ENCODE measurements around the gene MED10. TPM values are rescaled to one million over a fixed set of nuclear protein-coding genes. Genes with fewer than 3 reads are reported as not detected.

MED10 gene
- total and polyA plus RNA-seq, 2 of the 4 experiments (the other 2 are of a cell fraction), result 9.1 to 60.0 TPM

DNA sequence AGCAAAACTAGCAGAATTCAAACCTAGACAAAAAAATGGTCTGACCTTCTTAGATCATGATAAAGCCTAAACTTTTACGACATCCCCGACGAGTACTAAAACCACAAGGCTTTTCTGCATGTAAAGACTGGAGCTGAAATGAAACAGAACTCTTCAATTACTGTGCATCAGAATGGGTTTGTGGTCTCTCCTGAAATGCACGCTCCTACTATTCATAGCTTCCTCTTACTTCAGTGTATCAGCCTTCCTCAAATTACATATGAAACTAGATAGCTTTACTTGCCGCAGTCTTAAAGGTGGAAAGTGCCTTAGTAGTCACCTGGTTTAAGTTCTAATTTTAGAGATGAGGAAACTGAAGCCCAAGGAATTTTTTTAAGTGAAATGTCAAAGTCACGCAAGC, 24.6 kb upstream of the MED10 start:
- Histone ChIP-seq H3K18ac (ENCODE audit: low read depth, low read length) (no peak overlapping the region), H3K14ac (replicated peaks; ENCODE audit: low read depth, low read length) (no peak overlapping the region), H2BK5ac (ENCODE audit: low read depth, low read length, poor library complexity, severe bottlenecking) (no peak overlapping the region), H4K8ac (ENCODE audit: low read depth in 2 of 2, low read length in 2 of 2) (no peak overlapping the region), H2BK20ac (ENCODE audit: low read depth, low read length) (no peak overlapping the region), H2AK9ac (replicated peaks; ENCODE audit: low read depth, low read length, poor library complexity) (no peak overlapping the region), H2AK5ac (ENCODE audit: low read depth, low read length) (no peak overlapping the region), H3K4me3 (ENCODE audit: insufficient read depth, low read depth, low read length) (no peak overlapping the region), H3K79me1 (ENCODE audit: low read depth in 1 of 2, low read length in 2 of 2) (no peaks in the 10 kb centered on the region), H4K5ac (ENCODE audit: low read depth, low read length) (no peak overlapping the region), H4K91ac (ENCODE audit: insufficient read depth, low read depth, low read length) (no peak overlapping the region), H3K4ac (ENCODE audit: low read depth, low read length) (no peak overlapping the region), H4K20me1 (ENCODE audit: insufficient read depth, low read length) (no peaks in the 10 kb centered on the region), H3K27ac (ENCODE audit: insufficient read depth, low read length) (no peak overlapping the region), H2BK120ac (ENCODE audit: low read depth, low read length) (no peak overlapping the region), H3K23ac (ENCODE audit: low read depth, low read length) (no peak overlapping the region), H3K9me3 (ENCODE audit: control insufficient read depth, insufficient read depth, low read length) (no peaks in the 10 kb centered on the region), H3K56ac (ENCODE audit: extremely low read depth, insufficient read depth, low read length) (no peak overlapping the region), H3K27me3 (ENCODE audit: control insufficient read depth, insufficient read depth, low read length) (no peaks in the 10 kb centered on the region), H3K9ac (ENCODE audit: low read depth, low read length) (no peak overlapping the region), H3K9me1 (ENCODE audit: insufficient read depth, low read length) (no peaks in the 10 kb centered on the region), H3K36me3 (ENCODE audit: control insufficient read depth, insufficient read depth, low read length) (no peaks in the 10 kb centered on the region), H2BK15ac (ENCODE audit: low read depth, low read length) (no peak overlapping the region), H3K4me2 (ENCODE audit: low read depth, low read length) (no peak overlapping the region), H2AFZ (replicated peaks; ENCODE audit: low read length, poor library complexity) (no peak overlapping the region), H3K4me1 (ENCODE audit: control insufficient read depth, insufficient read depth, low read length) (no peaks in the 10 kb centered on the region)
- intact Hi-C loops (cut with micrococcal nuclease) (no loop called here), dilution Hi-C loops (cut with HindIII; ENCODE audit: low sequenced_read_pairs, unreplicated experiment) (no loop called here), in situ Hi-C loops (cut with MboI; ENCODE audit: low sequenced_read_pairs) (no loop called here)
- no CpG with 5 or more reads among the region's 6 CpGs for WGBS, 2 experiments (ENCODE audit: extremely low coverage in 2 of 2, insufficient read length in 1 of 2)
- ChIA-PET CTCF (interaction anchor here (0.5 kb wide), 1 partner anchor 15 kb away, joined by 3 read pairs; no protein-coding TSS in a partner anchor), POLR2A (ENCODE audit: unreplicated experiment) (no interaction called here)
- ATAC-seq (ENCODE audit: low read depth) (no peak), DNase-seq (no peak)
- BruUV-seq (replicated peaks), result no TSS peak
- TF ChIP-seq MAZ (IDR thresholded peaks at IDR 0.05; ENCODE audit: borderline replicate concordance, low read depth, low read length), result no peak
- TF ChIP-seq RAD21 (IDR thresholded peaks at IDR 0.05; ENCODE audit: low read length), result no peak
- TF ChIP-seq CEBPB (IDR thresholded peaks at IDR 0.05; ENCODE audit: low read depth, low read length), result no peak
- no peak for TF ChIP-seq CHD1 (IDR thresholded peaks at IDR 0.05; ENCODE audit: low read depth, low read length)
- no peak for TF ChIP-seq RCOR1 (IDR thresholded peaks at IDR 0.05; ENCODE audit: insufficient replicate concordance, low read length)
- TF ChIP-seq BHLHE40 (IDR thresholded peaks at IDR 0.05; ENCODE audit: low read depth, low read length), result no peak
- TF ChIP-seq, protein P1, sequence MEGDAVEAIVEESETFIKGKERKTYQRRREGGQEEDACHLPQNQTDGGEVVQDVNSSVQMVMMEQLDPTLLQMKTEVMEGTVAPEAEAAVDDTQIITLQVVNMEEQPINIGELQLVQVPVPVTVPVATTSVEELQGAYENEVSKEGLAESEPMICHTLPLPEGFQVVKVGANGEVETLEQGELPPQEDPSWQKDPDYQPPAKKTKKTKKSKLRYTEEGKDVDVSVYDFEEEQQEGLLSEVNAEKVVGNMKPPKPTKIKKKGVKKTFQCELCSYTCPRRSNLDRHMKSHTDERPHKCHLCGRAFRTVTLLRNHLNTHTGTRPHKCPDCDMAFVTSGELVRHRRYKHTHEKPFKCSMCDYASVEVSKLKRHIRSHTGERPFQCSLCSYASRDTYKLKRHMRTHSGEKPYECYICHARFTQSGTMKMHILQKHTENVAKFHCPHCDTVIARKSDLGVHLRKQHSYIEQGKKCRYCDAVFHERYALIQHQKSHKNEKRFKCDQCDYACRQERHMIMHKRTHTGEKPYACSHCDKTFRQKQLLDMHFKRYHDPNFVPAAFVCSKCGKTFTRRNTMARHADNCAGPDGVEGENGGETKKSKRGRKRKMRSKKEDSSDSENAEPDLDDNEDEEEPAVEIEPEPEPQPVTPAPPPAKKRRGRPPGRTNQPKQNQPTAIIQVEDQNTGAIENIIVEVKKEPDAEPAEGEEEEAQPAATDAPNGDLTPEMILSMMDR (conservative IDR thresholded peaks at IDR 0.05; ENCODE audit: low read depth, low read length), result no peak
- TF ChIP-seq, protein P2, sequence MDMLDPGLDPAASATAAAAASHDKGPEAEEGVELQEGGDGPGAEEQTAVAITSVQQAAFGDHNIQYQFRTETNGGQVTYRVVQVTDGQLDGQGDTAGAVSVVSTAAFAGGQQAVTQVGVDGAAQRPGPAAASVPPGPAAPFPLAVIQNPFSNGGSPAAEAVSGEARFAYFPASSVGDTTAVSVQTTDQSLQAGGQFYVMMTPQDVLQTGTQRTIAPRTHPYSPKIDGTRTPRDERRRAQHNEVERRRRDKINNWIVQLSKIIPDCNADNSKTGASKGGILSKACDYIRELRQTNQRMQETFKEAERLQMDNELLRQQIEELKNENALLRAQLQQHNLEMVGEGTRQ (IDR thresholded peaks at IDR 0.05; ENCODE audit: low read depth, low read length), result no peak
- TF ChIP-seq NFE2L2 (IDR thresholded peaks at IDR 0.05; ENCODE audit: low read depth, low read length), result no peak

All from IMR-90 (cell line).